Activated CD4-positive, CD25-positive, alpha-beta regulatory T cell treated with anti-CD3 and anti-CD28 coated beads, Interleukin-2, amount 50 U/mL, for 72 hours (primary cell): Measurements from ENCODE around the gene SSU72.
"Not testable (repeated sequence)": the region's sequence is repeated elsewhere in the genome, so short reads cannot be mapped to it uniquely, and the experiment has no call there.

ENCODE experiments used
- DNase-seq: peaks from one replicate; pipeline ENCODE4 v3.0.0; 2021

The SSU72 gene

DNA sequence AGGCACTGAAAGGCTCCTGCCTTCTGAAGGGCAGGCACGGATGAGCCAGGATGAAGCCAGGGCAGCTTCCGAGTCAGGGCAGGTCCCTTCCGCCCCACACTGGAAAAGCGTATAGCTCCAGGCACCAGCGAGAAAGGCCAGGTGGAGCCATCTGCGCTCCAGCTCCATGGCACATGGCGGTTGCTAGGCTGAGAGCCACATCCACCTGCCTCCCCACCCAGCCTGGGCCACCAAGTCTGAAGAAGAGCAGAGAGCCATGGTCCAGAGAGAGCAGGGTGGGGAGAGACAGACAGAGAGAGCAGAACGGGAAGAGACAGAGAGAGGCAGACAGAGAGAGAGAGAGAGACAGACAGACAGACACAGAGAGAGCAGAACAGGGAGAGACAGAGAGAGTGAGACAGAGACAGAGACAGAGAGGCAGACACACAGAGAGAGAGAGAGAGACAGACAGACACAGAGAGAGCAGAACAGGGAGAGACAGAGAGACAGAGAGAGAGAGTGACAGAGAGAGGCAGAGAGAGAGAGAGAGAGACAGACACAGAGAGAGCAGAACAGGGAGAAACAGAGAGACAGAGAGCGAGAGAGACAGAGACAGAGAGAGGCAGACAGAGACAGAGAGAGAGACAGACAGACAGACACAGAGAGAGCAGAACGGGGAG is 20.1 kb upstream of the SSU72 start:
- no peak for DNase-seq

DNA sequence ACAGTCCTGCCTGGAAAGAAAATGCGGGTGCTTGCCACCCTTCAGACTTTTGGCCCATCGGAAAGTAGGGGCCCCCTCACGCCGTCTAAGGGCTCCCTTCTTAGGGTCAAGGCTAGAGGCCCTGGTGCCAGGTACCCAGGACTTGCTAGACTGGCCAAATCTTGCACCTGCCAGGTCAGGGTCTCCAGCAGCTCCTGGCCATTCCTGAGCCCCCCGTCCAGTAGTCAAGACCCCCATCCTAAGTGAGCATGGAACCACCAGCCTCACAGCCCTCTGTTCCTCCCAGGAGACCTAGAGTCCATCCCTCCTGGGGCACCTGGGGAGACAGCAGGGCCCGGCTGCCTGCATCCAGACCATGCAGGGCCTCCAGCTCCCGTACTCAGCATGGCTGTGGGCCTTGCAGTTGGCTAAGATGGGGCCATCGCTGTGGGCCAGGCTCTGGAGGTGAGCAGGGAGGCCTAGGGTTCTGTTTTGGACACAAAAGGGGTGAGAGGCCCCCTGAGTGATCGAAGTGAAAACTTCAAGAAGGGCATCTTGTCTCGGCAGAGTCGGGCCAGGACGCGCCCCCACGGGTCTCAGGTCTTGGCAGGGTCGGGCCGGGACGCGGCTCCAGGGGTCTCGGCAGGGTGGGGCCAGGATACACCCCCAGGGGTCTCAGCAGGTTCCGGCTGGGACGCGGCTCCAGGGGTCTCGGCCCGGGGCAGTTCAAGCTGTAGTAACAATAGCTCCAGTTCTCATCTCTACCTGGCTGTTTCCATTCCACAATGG is 19.4 kb upstream of the SSU72 start:
- DNase-seq: no peak

- DNase-seq: no peak
These were observed 16.8 kb upstream of the SSU72 start for GRCh38 chr1:1591452-1591851.

- DNase-seq: no peak
These were observed 8.8 kb upstream of the SSU72 start for GRCh38 chr1:1583347-1584010.

DNA sequence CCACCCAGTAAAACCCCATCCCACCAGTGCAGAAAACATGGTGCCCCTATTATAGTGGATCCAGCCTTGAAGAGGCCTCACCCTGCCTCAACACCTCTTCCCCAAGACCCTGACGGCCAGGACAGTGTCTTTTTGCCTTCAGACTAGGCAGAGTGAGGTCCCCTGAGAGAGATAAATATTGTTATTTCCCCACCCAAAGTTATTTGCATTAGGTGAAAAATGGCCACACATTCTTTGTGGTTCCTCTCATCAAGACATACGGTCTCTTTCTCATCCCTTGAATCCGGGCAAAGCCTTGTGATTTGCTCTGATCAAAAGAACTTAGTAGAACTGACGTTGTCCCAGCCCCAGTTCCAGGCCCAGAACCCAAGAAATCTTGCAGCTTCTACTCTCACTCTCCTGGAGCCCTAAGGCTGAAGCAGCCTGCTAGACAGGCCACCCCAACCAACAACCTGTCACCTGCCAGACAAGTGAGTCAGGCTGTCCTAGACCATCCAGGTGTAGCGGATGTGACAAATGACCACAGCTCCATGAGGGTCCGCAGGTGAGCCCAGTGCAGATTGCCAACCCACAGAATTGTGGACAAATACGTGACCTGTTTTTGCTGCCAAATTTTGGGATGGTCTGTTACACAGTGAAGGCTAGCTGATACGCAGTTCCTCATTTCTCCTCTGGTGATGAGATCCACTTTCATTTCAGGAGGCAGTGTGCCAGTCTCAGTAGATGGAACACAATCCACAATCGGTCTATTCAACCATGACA is 8.1 kb upstream of the SSU72 start:
- DNase-seq: no peak

GRCh38 chr1:1578371-1578940 is 3.8 kb upstream of the SSU72 start:
- no peak for DNase-seq

GRCh38 chr1:1577367-1578011 is 2.8 kb upstream of the SSU72 start:
- DNase-seq: no peak

GRCh38 chr1:1573843-1574720 is 581 bp downstream of the SSU72 start:
- peak; percentile 81 for DNase-seq

DNA sequence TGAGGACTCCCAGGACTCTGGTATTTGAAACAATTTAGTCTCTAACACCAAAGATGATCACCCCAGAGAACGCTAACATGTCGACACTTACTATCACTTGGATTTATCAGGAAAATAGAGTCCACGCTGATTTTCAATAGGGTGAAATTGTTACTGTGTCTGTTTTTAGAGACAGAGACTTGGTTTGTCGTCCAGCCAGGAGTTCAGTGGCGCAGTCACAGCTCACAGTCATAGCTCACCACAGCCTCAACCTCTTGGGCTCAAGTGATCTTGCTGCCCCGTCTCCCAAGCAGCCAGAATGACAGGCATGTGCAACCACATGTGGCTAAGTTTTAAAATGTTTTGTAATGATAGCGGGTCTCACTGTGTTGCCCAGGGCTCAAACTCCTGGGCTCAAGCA is 5.3 kb downstream of the SSU72 start:
- DNase-seq: no peak

DNA sequence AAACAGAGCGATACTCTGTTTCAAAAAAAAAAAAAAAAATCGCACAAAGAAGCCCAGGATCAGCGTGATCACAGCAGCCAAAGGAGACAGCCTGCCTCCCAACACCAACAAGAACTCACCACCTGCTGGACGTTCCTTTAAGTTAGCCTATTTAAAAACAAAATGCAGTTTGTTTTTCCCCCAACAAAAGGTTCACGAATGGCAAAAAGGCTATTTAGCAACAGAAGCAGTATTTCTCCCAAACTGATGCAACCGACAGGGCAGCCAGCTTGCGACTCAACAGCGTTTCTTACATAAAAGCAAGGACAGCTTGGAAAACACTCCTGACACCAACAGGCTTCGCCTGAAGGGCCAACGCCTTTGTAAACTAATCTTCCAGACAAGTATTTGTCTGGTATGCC is 6.8 kb downstream of the SSU72 start:
- DNase-seq: no peak

DNA sequence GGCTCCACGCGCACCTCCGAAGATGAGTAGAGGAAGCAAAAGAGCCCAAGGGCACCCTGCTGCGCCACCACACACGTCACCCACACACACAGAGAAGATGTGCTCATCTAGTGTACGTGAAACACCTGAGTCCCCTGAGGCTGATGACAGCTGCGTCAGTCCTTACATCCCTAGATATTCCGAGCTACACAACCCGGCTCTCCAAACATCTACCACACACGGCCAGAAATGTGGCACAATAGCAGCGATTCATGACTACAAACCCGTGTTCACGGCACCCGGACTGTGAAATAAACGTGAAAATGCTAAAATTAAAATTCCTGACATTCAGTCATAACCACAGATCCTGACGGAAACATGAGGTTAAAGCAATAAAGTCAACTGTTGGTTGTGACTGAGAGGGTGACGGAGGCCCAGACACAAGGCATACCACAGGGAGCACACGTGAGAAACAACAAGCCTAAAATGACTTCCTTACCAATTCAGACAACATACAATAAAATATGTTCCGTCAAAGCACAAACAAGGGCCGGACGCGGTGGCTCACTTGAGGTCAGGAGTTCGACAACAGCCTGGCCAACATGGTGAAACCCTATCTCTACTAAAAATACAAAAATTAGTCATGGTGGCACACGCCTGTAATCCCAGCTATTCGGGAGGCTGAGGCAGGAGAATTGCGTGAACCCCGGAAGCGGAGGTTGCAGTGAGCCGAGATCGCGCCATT is 7.3 kb downstream of the SSU72 start:
- no peak for DNase-seq

- no peak for DNase-seq
These were observed 9.3 kb downstream of the SSU72 start for GRCh38 chr1:1565340-1565739.

GRCh38 chr1:1564268-1564667 is 10.4 kb downstream of the SSU72 start:
- DNase-seq: no peak

- DNase-seq: no peak
These were observed 11.0 kb downstream of the SSU72 start for GRCh38 chr1:1563688-1564087.

DNA sequence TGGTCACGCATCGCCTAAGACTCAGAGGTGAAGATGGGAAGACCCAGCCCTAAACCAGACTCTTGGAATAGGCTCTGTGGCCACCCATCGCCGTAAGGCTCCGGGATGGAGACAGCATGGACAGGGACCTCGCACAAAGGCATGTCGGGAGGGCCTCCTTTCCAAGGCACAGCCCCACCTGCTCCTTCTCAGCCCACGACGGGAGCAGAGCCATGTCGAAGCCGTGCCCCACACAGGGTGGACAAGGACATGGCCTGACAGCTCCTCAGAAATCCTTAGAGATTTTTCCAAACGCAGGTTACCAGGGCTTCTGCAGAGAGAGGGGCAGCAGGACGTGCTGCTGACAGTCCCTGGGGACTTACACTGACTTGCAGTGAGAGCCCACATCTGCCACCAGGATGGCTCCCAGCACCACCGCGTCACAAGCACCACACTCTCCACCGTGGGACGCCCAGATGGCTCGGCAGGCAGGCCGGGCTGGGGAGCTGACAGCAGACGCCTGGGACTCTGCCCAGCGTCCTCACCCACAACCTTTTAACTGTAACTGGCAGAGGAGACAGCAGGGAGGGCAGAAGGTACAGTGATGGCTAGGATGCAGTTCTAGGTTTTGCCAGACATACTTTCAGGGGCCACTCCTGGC is 12.0 kb downstream of the SSU72 start:
- DNase-seq: no peak

GRCh38 chr1:1561801-1562470 is 12.7 kb downstream of the SSU72 start:
- DNase-seq: no peak

- DNase-seq: no peak
These were observed 14.5 kb downstream of the SSU72 start for GRCh38 chr1:1560178-1560577.

DNA sequence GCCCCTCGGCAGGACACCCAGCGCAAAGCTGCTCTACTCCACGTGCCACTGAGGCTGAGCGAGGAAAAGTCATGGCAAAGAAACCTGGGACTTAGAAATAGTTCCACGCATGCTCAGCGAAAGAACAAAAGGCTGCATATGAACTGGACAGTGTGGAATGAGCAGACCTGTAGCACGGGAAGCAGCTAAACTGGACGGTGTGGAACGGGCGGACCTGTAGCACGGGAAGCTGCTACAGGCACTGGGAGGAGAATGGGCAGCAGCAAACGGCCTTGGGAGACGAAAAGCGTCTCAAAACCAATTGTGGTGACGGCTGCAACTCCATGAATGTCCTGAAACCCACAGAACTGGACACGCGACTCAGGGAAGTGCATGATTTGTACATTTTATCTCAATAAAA is 15.6 kb downstream of the SSU72 start:
- DNase-seq: no peak

DNA sequence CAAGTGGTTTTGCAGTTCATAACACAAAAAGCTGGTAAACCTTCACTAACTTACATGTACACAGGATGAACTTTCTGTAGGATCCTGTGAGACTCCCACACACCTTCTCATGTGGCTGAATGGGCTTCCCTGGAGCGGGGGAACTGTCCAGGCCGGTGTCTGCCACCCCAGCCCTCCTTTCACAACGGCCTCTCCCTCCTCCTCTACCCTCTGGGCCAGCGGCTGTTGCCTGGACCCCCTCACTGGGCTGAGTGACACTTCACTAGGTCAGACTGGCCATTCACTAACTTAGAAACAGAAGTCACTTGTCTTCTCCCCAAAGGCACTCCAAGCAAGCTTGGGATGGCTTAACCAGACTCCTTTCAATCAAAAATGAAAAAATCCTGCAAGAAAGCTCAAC is 16.1 kb downstream of the SSU72 start:
- DNase-seq: no peak

DNA sequence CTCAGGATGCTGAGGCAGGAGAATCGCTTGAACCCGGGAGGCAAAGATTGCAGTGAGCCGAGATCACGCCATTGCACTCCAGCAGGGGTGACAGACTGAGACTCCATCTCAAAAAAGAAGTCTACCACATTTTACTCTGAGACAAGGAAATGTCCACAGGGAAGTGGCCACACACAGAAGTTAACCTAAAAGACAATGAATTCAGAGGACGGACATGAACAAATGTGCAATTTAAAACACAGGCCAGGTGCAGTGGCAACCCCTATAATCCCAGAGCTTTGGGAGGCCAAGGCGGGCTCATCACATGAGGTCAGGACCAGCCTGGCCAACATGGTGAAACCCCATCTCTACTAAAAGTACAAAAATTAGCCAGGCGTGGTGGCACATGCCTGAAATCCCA is 17.0 kb downstream of the SSU72 start:
- DNase-seq: not testable (repeated sequence)
